Neuronal stem cell (in vitro differentiated cells): ENCODE data around the gene NCOR2.

Source experiments
- DNase-seq: peaks from one replicate; pipeline ENCODE4 v3.0.0-alpha.2; 2013; ENCODE audit warnings: low spot score
- H2AFZ ChIP-seq: one replicate; pipeline ENCODE4 v1.6.1; 2013; ENCODE audit warnings: mild to moderate bottlenecking, low read length, inconsistent platforms
- H2AK5ac ChIP-seq: 2 replicates; pipeline ENCODE4 v1.6.1; 2013; ENCODE audit warnings: low read depth, mild to moderate bottlenecking, inconsistent platforms, low read length, moderate library complexity, mixed read lengths
- H2BK120ac ChIP-seq: 2 replicates; pipeline ENCODE4 v1.6.1; 2013; ENCODE audit warnings: low read depth, mild to moderate bottlenecking, inconsistent platforms, low read length, moderate library complexity, mixed read lengths
- H2BK12ac ChIP-seq: one replicate; pipeline ENCODE4 v1.6.1; 2013; ENCODE audit warnings: low read length, inconsistent platforms
- H2BK15ac ChIP-seq: 2 replicates; pipeline ENCODE4 v1.6.1; 2013; ENCODE audit warnings: mild to moderate bottlenecking, low read length, inconsistent platforms, mixed read lengths
- H2BK5ac ChIP-seq: one replicate; pipeline ENCODE4 v1.6.1; 2013; ENCODE audit warnings: inconsistent platforms, mild to moderate bottlenecking, low read length, moderate library complexity
- H3K14ac ChIP-seq: one replicate; pipeline ENCODE4 v1.6.1; 2013; ENCODE audit warnings: low read length, inconsistent platforms
- H3K18ac ChIP-seq: 2 replicates; pipeline ENCODE4 v1.6.1; 2013; ENCODE audit warnings: low read length, inconsistent platforms
- H3K23ac ChIP-seq: 2 replicates; pipeline ENCODE4 v1.6.1; 2013; ENCODE audit warnings: low read depth, mild to moderate bottlenecking, mixed read lengths, low read length, inconsistent platforms; ENCODE audit not compliant: poor library complexity
- H3K27ac ChIP-seq: replicated peaks from 3 replicates; pipeline ENCODE4 v1.5.1; 2013; ENCODE audit warnings: low read length, inconsistent platforms
- H3K27me3 ChIP-seq, 3 experiments: 2 replicates each; pipeline ENCODE4 v1.6.1; 2013; ENCODE audit warnings: low read length in 3 of 3, mild to moderate bottlenecking in 2 of 3, inconsistent platforms in 1 of 3, low read depth in 1 of 3, mixed read lengths in 1 of 3, moderate library complexity in 1 of 3; ENCODE audit not compliant: control insufficient read depth in 3 of 3, insufficient read depth in 3 of 3
- H3K36me3 ChIP-seq, 2 donors: replicated peaks in 1 of 2; 2 replicates each; pipeline ENCODE4 v1.6.1; 2013; ENCODE audit warnings: low read length in 2 of 2; ENCODE audit not compliant: control insufficient read depth in 2 of 2, insufficient read depth in 2 of 2
- H3K4ac ChIP-seq: 2 replicates; pipeline ENCODE4 v1.6.1; 2013; ENCODE audit warnings: inconsistent platforms, mild to moderate bottlenecking, low read length, moderate library complexity
- H3K4me1 ChIP-seq, 2 donors: 1 replicate in 1 of 2; 2 replicates in 1 of 2; pipeline ENCODE4 v1.6.1; 2013; ENCODE audit warnings: low read length in 2 of 2, low read depth in 1 of 2; ENCODE audit not compliant: control insufficient read depth in 2 of 2, insufficient read depth in 1 of 2
- H3K4me2 ChIP-seq: one replicate; pipeline ENCODE4 v1.6.1; 2013; ENCODE audit warnings: mild to moderate bottlenecking, low read length, inconsistent platforms; ENCODE audit not compliant: insufficient read depth, poor library complexity, severe bottlenecking
- H3K4me3 ChIP-seq, 2 donors: 2 replicates each; pipeline ENCODE4 v1.5.1; 2013; ENCODE audit warnings: low read length in 2 of 2, mild to moderate bottlenecking in 2 of 2, inconsistent platforms in 1 of 2, moderate library complexity in 1 of 2
- H3K79me1 ChIP-seq: one replicate; pipeline ENCODE4 v1.6.1; 2013; ENCODE audit warnings: low read depth, mild to moderate bottlenecking, inconsistent platforms, low read length, moderate library complexity
- H3K9ac ChIP-seq: one replicate; pipeline ENCODE4 v1.6.1; 2013; ENCODE audit warnings: mild to moderate bottlenecking, low read depth, low read length, inconsistent platforms; ENCODE audit not compliant: poor library complexity
- H3K9me3 ChIP-seq, 2 donors: replicated peaks in 1 of 2; 2 replicates each; pipeline versions ENCODE3 to v1.6.1; 2013; ENCODE audit warnings: low read length in 2 of 2, mild to moderate bottlenecking in 2 of 2, inconsistent platforms in 1 of 2, low read depth in 1 of 2, mixed read lengths in 1 of 2, moderate library complexity in 1 of 2; ENCODE audit not compliant: control insufficient read depth in 2 of 2, insufficient read depth in 1 of 2
- H4K8ac ChIP-seq: one replicate; pipeline ENCODE4 v1.6.1; 2013; ENCODE audit warnings: low read depth, mild to moderate bottlenecking, inconsistent platforms, low read length, moderate library complexity
- H4K91ac ChIP-seq: one replicate; pipeline ENCODE4 v1.6.1; 2013; ENCODE audit warnings: low read length, low read depth, mild to moderate bottlenecking, inconsistent platforms; ENCODE audit not compliant: poor library complexity
- WGBS, 2 donors: extraction: QIAGEN DNeasy Blood & Tissue Kit; methylation state at CpG; one replicate each; pipeline ENCODE4 v1.1.7; 2013; ENCODE audit warnings: missing lambda C conversion rate in 2 of 2, mixed read lengths in 1 of 2; ENCODE audit not compliant: insufficient read length in 2 of 2, insufficient replicate concordance in 1 of 2; ENCODE audit errors: extremely low coverage in 2 of 2; 5-methylcytosine and 5-hydroxymethylcytosine counted together

Gene NCOR2

GRCh38 chr12:124610021-124610612 lies 42.7 kb upstream of the NCOR2 start:
- Histone ChIP-seq H3K9me3 (peaks cover 0 to 7% of the 10 kb centered on the region in 2 donors), H2BK12ac (no peak overlapping the region), H3K23ac (peak overlapping the region; percentile 31), H2BK15ac (peak overlapping the region; percentile 79), H3K27me3 (peaks cover 0 to 14% (median 0%) of the 10 kb centered on the region in 3 experiments), H3K4me3 (no peak overlapping the region), H2BK5ac (no peak overlapping the region), H3K9ac (no peak overlapping the region), H2AFZ (no peak overlapping the region), H2BK120ac (peak overlapping the region; percentile 27), H3K27ac (no peak overlapping the region), H3K4ac (no peak overlapping the region), H3K4me2 (no peak overlapping the region), H3K18ac (peak overlapping the region; percentile 57), H2AK5ac (peak overlapping the region; percentile 85), H3K14ac (peak overlapping the region; percentile 31), H3K79me1 (peaks cover 2% of the 10 kb centered on the region), H3K4me1 (peaks cover 0 to 6% of the 10 kb centered on the region in 2 donors), H4K8ac (peak overlapping the region; percentile 54), H3K36me3 (no peaks in the 10 kb centered on the region), H4K91ac (no peak overlapping the region)
- DNase-seq, result no peak
- no CpG with 5 or more reads among the region's 9 CpGs for WGBS, 2 donors

GRCh38 chr12:124609041-124609989 lies 41.9 kb upstream of the NCOR2 start:
- Histone ChIP-seq H2BK12ac (peak overlapping the region; percentile 16), H4K8ac (peak overlapping the region; percentile 74), H3K79me1 (peaks cover 2% of the 10 kb centered on the region), H3K4me3 (no peak overlapping the region), H2AK5ac (peak overlapping the region; percentile 85), H2BK120ac (peak overlapping the region; percentile 27), H4K91ac (no peak overlapping the region), H3K27ac (no peak overlapping the region), H2BK5ac (no peak overlapping the region), H3K14ac (no peak overlapping the region), H3K4me1 (peaks cover 0 to 6% of the 10 kb centered on the region in 2 donors), H3K9me3 (peaks cover 0 to 5% of the 10 kb centered on the region in 2 donors), H3K36me3 (no peaks in the 10 kb centered on the region), H3K27me3 (peaks cover 0 to 14% (median 0%) of the 10 kb centered on the region in 3 experiments), H2BK15ac (no peak overlapping the region), H3K18ac (peak overlapping the region; percentile 57), H3K23ac (no peak overlapping the region), H3K4ac (no peak overlapping the region), H3K9ac (no peak overlapping the region), H2AFZ (no peak overlapping the region), H3K4me2 (no peak overlapping the region)
- DNase-seq, result no peak
- no CpG with 5 or more reads among the region's 32 CpGs for WGBS, 2 donors

- no peak overlapping the region for H4K8ac ChIP-seq
- no CpG with 5 or more reads among the region's 10 CpGs for WGBS, 2 donors
- no peak overlapping the region for H2AFZ ChIP-seq
- no peak overlapping the region for H3K4me2 ChIP-seq
- no peak overlapping the region for H3K9ac ChIP-seq
- H2BK5ac ChIP-seq, result no peak overlapping the region
- H3K27me3 ChIP-seq, result peaks cover 0 to 14% (median 0%) of the 10 kb centered on the region in 3 experiments
- peaks cover 0 to 3% of the 10 kb centered on the region in 2 donors for H3K9me3 ChIP-seq
- no peak overlapping the region for H3K23ac ChIP-seq
- no peak overlapping the region for H3K4me3 ChIP-seq
- peaks cover 2% of the 10 kb centered on the region for H3K79me1 ChIP-seq
- DNase-seq, result no peak
- H2AK5ac ChIP-seq, result peak overlapping the region; percentile 38
- H3K4ac ChIP-seq, result no peak overlapping the region
- H3K14ac ChIP-seq, result peak overlapping the region; percentile 3
- no peak overlapping the region for H2BK120ac ChIP-seq
- H2BK12ac ChIP-seq, result no peak overlapping the region
- H2BK15ac ChIP-seq, result no peak overlapping the region
- H3K36me3 ChIP-seq, result no peaks in the 10 kb centered on the region
- no peak overlapping the region for H3K27ac ChIP-seq
- H3K18ac ChIP-seq, result no peak overlapping the region
- H3K4me1 ChIP-seq, result peaks cover 0 to 6% of the 10 kb centered on the region in 2 donors
- no peak overlapping the region for H4K91ac ChIP-seq
These were observed 41.0 kb upstream of the NCOR2 start for GRCh38 chr12:124608450-124608870.
